Right lobe of liver (tissue), 4 donors: Measurements from ENCODE around the gene MADCAM1.

Experiments used
- CTCF ChIP-seq, 4 donors: fragments of 200-600 bp in 3 of 4; fragments of 450-650 bp in 1 of 4; IDR thresholded peaks; one replicate each; pipeline versions ENCODE4 v1.5.1 to v1.8.0; 2016 to 2022; ENCODE audit warnings: antibody characterized with exemption in 4 of 4, mild to moderate bottlenecking in 2 of 4
- POLR2A ChIP-seq: fragments of 450-650 bp; IDR thresholded peaks from one replicate; pipeline ENCODE4 v1.6.1; 2017; ENCODE audit warnings: antibody characterized with exemption, mild to moderate bottlenecking
- donor health status: DM: no; HTN: no; CAD: no.
- donor health status: DM: no; HTN: no; CAD: no.
- donor health status: DM: no; HTN: yes; CAD: no.

GRCh38 chr19:506404-507285, 10.4 kb downstream of the MADCAM1 start:
- TF ChIP-seq POLR2A = peak; percentile 25
- TF ChIP-seq CTCF (IDR thresholded peaks at IDR 0.05) = peak; percentile 97 to 98 (median 98)
